Measurements from ENCODE around the gene LMAN1L.

Gene LMAN1L

GRCh38 chr15:74830868-74831267 lies 18.2 kb downstream of the LMAN1L start:
- Histone ChIP-seq H4K20me1 (ENCODE audit: insufficient read depth, low read length) (0 out of 2 replicates have a peak, but pooled peaks cover 11% of the 10 kb centered on the region), H3K27ac (ENCODE audit: low read length) (no peak overlapping the region), H3K36me3 (ENCODE audit: insufficient read depth, low read length) (peaks cover 4% of the 10 kb centered on the region; the same call in 1 of the 2 replicates), H3K79me2 (ENCODE audit: insufficient read depth, low read length) (no peaks in the 10 kb centered on the region), H3K9ac (ENCODE audit: low read depth, low read length) (no peak overlapping the region), H3K4me2 (ENCODE audit: insufficient read depth, low read length) (no peak overlapping the region), H3K27me3 (ENCODE audit: insufficient read depth, low read length, poor library complexity) (no peaks in the 10 kb centered on the region), H3K9me3 (ENCODE audit: insufficient read depth, low read length, severe bottlenecking) (no peaks in the 10 kb centered on the region), H3K4me1 (ENCODE audit: insufficient read depth, low read length) (peaks cover 3% of the 10 kb centered on the region; the same call in 1 of the 2 replicates), H3K4me3 (ENCODE audit: low read depth in 1 of 2, low read length in 2 of 2) (no peak overlapping the region), H2AFZ (ENCODE audit: low read depth, low read length) (no peak overlapping the region)
- no peak for TF ChIP-seq EZH2 (IDR thresholded peaks at IDR 0.05; ENCODE audit: borderline replicate concordance, low read depth, low read length, severe bottlenecking)
- TF ChIP-seq CTCF (IDR thresholded peaks at IDR 0.05; ENCODE audit: borderline replicate concordance, extremely low read depth, low read length, poor library complexity, severe bottlenecking) = no peak
- ATAC-seq (ENCODE audit: insufficient read depth, low read depth) (no peak), DNase-seq (no peak)

GRCh38 chr15:74831813-74832495 lies 19.3 kb downstream of the LMAN1L start:
- Histone ChIP-seq H3K4me3 (ENCODE audit: low read depth in 1 of 2, low read length in 2 of 2) (no peak overlapping the region), H3K36me3 (ENCODE audit: insufficient read depth, low read length) (peaks cover 10% of the 10 kb centered on the region), H3K27ac (ENCODE audit: low read length) (no peak overlapping the region), H3K27me3 (ENCODE audit: insufficient read depth, low read length, poor library complexity) (no peaks in the 10 kb centered on the region), H3K79me2 (ENCODE audit: insufficient read depth, low read length) (no peaks in the 10 kb centered on the region), H3K9ac (ENCODE audit: low read depth, low read length) (no peak overlapping the region), H2AFZ (ENCODE audit: low read depth, low read length) (no peak overlapping the region), H3K4me2 (ENCODE audit: insufficient read depth, low read length) (no peak overlapping the region), H3K9me3 (ENCODE audit: insufficient read depth, low read length, severe bottlenecking) (no peaks in the 10 kb centered on the region), H3K4me1 (ENCODE audit: insufficient read depth, low read length) (no peaks in the 10 kb centered on the region), H4K20me1 (ENCODE audit: insufficient read depth, low read length) (0 out of 2 replicates have a peak, but pooled peaks cover 11% of the 10 kb centered on the region)
- TF ChIP-seq CTCF (IDR thresholded peaks at IDR 0.05; ENCODE audit: borderline replicate concordance, extremely low read depth, low read length, poor library complexity, severe bottlenecking) = no peak
- TF ChIP-seq EZH2 (IDR thresholded peaks at IDR 0.05; ENCODE audit: borderline replicate concordance, low read depth, low read length, severe bottlenecking) = no peak
- DNase-seq (no peak), ATAC-seq (ENCODE audit: insufficient read depth, low read depth) (no peak)

GRCh38 chr15:74832826-74833225 lies 20.2 kb downstream of the LMAN1L start:
- H3K4me1 ChIP-seq (ENCODE audit: insufficient read depth, low read length) = no peaks in the 10 kb centered on the region
- no peak overlapping the region for H3K27ac ChIP-seq (ENCODE audit: low read length)
- H4K20me1 ChIP-seq (ENCODE audit: insufficient read depth, low read length) = 0 out of 2 replicates have a peak, but pooled peaks cover 6% of the 10 kb centered on the region
- DNase-seq (no peak), ATAC-seq (ENCODE audit: insufficient read depth, low read depth) (no peak)
- H3K4me3 ChIP-seq (ENCODE audit: low read depth in 1 of 2, low read length in 2 of 2) = no peak overlapping the region
- H2AFZ ChIP-seq (ENCODE audit: low read depth, low read length) = no peak overlapping the region
- TF ChIP-seq CTCF (IDR thresholded peaks at IDR 0.05; ENCODE audit: borderline replicate concordance, extremely low read depth, low read length, poor library complexity, severe bottlenecking) (no peak), EZH2 (IDR thresholded peaks at IDR 0.05; ENCODE audit: borderline replicate concordance, low read depth, low read length, severe bottlenecking) (no peak)
- H3K9ac ChIP-seq (ENCODE audit: low read depth, low read length) = no peak overlapping the region
- no peaks in the 10 kb centered on the region for H3K9me3 ChIP-seq (ENCODE audit: insufficient read depth, low read length, severe bottlenecking)
- H3K4me2 ChIP-seq (ENCODE audit: insufficient read depth, low read length) = no peak overlapping the region
- no peaks in the 10 kb centered on the region for H3K79me2 ChIP-seq (ENCODE audit: insufficient read depth, low read length)
- H3K36me3 ChIP-seq (ENCODE audit: insufficient read depth, low read length) = peaks cover 11% of the 10 kb centered on the region
- no peaks in the 10 kb centered on the region for H3K27me3 ChIP-seq (ENCODE audit: insufficient read depth, low read length, poor library complexity)
